AG09309 (cell line): ENCODE data around the gene PEX3.
"Not testable (repeated sequence)": the region's sequence is repeated elsewhere in the genome, so short reads cannot be mapped to it uniquely, and the experiment has no call there.

Experiments
- DNase-seq: peaks from one replicate; pipeline ENCODE4 v3.0.0-alpha.2; 2010; ENCODE audit warnings: low read depth
- H3K4me3 ChIP-seq: 2 replicates; pipeline ENCODE4 v1.5.1; 2011; ENCODE audit warnings: mild to moderate bottlenecking, low read depth, low read length, moderate library complexity; ENCODE audit not compliant: control insufficient read depth
- TF ChIP-seq, protein P1 (sequence below): IDR thresholded peaks from 2 replicates; pipeline ENCODE4 v1.5.1; 2011; ENCODE audit warnings: mild to moderate bottlenecking, low read depth, low read length, inconsistent platforms; ENCODE audit not compliant: insufficient read depth, control insufficient read depth; ENCODE audit errors: missing control alignments

PEX3 gene

DNA sequence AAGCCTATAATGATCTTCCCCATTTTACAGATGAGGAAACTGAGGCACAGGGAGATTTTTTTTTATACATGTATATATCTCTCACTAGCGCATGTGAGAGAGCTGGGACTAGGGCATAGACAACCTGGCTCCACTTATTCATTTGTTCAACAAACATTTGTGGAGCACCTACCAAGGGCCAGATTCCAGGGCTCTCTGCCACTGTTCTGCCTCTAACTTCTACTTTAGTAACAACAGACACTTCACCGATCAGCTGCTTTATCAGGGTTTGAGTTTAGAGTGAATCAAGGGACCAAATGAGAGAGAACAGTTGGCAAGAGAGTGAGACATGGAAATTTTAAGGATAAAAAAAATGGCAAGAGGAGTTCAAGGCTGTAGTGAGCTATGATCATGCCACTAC lies 7.5 kb upstream of the PEX3 start:
- DNase-seq = no peak
- TF ChIP-seq, protein P1, sequence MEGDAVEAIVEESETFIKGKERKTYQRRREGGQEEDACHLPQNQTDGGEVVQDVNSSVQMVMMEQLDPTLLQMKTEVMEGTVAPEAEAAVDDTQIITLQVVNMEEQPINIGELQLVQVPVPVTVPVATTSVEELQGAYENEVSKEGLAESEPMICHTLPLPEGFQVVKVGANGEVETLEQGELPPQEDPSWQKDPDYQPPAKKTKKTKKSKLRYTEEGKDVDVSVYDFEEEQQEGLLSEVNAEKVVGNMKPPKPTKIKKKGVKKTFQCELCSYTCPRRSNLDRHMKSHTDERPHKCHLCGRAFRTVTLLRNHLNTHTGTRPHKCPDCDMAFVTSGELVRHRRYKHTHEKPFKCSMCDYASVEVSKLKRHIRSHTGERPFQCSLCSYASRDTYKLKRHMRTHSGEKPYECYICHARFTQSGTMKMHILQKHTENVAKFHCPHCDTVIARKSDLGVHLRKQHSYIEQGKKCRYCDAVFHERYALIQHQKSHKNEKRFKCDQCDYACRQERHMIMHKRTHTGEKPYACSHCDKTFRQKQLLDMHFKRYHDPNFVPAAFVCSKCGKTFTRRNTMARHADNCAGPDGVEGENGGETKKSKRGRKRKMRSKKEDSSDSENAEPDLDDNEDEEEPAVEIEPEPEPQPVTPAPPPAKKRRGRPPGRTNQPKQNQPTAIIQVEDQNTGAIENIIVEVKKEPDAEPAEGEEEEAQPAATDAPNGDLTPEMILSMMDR = no peak

DNA sequence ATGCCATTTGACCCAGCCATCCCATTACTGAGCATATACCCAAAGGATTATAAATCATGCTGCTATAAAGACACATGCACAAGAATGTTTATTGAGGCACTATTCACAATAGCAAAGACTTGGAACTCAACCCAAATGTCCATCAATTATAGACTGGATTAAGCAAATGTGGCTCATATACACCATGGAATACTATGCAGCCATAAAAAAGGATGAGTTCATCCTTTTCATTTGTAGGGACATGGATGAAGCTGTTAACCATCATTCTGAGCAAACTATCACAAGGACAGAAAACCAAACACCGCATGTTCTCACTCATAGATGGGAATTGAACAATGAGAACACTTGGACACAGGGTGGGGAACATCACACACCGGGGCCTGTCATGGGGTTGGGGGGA lies 2.7 kb upstream of the PEX3 start:
- not testable (repeated sequence) for H3K4me3 ChIP-seq, DNase-seq

More for the DNA sequence above, 7.5 kb upstream of the PEX3 start:
- no peak overlapping the region for H3K4me3 ChIP-seq

DNA sequence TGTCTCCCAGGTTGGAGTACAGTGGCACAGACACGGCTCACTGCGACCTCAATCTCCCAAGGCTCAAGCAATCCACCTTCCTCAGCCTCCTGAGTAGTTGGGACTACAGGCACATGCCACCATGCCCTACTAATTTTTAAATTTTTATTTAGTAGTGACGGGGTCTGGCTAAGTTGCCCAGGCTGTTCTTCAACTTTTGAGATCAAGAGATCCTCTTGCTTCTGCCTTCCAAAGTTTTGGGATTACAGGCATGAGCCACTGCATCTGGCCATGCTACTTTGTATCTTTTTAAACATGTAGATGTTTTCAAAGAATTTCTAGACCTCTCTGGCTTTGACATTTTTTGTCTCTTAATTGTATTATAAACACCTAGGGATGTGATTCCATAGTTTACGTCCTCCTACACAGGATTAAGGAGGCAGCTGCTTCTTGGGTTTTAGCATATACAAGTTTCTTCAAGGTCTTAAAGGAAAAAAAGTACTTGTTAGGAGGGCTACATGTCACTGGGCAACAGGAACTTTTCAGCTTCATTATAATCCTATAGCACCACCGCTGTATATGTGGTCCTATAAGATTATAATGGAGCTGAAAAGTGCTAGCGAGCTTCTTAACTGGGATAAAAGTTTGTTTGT lies 1.4 kb upstream of the PEX3 start:
- TF ChIP-seq, protein P1 = no peak
- DNase-seq = no peak

DNA sequence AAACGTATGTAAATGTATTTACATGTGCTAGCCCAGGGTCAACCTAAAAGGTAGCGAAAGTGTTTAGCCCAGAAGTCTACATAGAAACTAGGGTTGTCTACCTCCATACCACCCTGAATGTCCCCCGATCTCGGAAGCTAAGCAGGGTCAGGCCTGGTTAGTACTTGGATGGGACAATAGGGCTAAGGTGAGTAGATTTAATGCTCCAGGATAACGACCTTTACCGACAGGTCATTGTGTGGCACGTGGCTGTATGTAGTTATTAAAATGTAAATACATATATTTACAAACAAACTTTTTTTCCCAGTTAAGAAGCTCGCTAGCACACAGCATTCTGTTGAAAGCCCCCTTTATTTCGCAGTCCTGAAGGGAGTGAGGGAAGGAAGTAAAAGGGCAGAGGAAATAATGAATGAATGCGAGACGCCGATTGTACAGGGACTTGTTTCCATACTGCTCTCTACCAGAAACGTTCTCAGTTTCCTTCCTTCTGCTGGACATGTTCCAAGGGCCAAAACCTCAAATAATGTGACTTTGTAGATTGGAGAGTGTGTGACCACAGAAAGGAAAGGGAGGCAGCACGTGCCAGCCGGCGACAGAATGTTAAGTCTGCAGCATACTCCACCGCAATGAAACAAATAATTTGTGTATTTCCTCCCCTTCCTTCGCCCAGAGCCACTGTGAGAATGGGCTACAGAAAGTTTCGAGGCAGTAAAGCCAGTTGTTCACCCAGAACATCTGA lies 722 bp upstream of the PEX3 start:
- no peak for DNase-seq

More for the DNA sequence above, 1.4 kb upstream of the PEX3 start:
- peak overlapping the region; percentile 78 for H3K4me3 ChIP-seq

DNA sequence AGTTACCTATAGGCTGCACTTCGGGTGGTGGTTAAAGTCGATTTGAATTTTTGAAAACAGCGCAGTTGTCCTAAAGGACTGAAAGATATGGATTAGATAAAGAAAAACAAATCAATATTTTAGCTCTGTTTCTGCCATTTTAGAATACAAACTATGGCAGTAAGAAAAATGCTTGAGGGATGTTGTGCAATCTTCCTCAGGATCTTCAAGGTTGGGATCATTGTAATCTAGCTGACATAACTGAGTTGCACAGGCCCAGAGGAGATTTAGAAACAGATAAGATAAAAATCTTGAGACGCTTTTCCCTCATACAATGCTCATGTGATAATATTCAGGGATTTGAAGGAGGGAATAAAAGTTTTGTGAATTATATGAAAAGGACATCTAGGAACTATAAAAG lies 926 bp downstream of the PEX3 start:
- H3K4me3 ChIP-seq = peak overlapping the region; percentile 78
- DNase-seq = no peak
- TF ChIP-seq, protein P1 = no peak

More for the DNA sequence above, 722 bp upstream of the PEX3 start:
- TF ChIP-seq, protein P1 = no peak
- H3K4me3 ChIP-seq = peak overlapping the region; percentile 78

DNA sequence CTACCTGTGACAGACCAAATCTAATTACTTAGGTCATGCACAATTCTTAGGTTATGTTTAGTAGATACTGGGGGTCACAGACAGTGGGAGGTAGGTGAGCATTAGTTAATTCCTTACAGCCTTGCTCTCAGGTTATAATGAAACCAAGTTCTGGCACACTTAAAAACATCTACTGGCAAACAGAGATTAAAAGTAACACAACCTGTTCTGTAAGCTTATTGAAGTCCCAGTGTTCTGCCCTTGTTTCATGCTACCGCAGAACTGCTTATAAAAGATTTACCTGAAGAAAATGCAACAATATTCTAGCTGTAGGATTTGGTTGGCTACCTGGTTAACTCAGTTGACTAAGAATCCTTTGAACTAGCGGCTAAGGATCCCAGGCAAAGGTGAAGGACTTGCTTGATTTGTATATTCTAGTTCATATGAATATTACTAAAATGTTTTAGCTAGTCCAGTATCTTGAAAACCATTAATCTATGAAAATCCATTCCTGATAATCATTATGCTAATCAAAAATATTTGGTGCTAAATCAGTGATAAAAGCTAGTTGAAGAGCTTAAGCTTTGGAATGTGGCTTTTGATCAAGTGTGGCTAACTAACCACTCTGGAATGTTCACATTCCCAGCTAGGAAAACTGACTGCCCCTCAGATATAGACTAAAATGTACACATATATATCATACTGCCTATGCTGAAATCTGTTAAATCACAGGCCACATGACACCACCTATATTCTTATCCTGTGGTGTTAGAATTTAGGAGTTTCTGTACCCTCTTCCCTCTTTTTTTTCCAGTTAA lies 7.2 kb downstream of the PEX3 start:
- TF ChIP-seq, protein P1 = no peak
- no peak overlapping the region for H3K4me3 ChIP-seq
- no peak for DNase-seq

DNA sequence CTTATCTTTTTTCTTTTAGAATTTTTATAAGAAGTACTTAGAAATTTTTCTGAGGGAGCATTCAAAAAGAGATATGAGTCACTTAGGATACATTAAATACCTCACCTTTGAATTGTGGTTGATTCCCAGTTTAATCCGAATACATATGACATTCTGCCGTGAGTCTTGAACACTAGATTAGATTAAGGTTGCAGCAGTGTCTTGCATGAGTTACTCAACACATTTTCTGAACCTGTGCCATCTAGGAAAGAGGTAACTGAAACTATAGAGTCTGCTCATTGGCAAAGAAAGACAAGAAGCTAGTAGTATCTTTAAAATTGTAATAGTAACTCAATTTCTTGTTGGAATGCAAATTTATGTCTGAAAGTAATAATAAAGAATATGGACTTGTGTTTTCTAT lies 14.9 kb downstream of the PEX3 start:
- no peak for DNase-seq
- no peak overlapping the region for H3K4me3 ChIP-seq
- TF ChIP-seq, protein P1 = no peak
